Measurements from ENCODE around the gene NOP56.

- no peak for TF ChIP-seq CTCF (IDR thresholded peaks at IDR 0.05)
- no peak for TF ChIP-seq EZH2 (IDR thresholded peaks at IDR 0.05)
- TF ChIP-seq EZH2phosphoT487 (IDR thresholded peaks at IDR 0.05) = no peak
Observed at GRCh38 chr20:2655331-2656116, 3.1 kb downstream of the NOP56 start.
